GM10266 (cell line): ENCODE measurements around the gene RGS8.

Experiments used
- DNase-seq: peaks from one replicate; pipeline ENCODE4 v3.0.0; 2012; ENCODE audit errors: extremely low spot score
- CTCF ChIP-seq: IDR thresholded peaks from 2 replicates; pipeline ENCODE4 v1.5.1; 2012; ENCODE audit warnings: mild to moderate bottlenecking, low read depth; ENCODE audit not compliant: control insufficient read depth, insufficient read depth; ENCODE audit errors: missing control alignments

Gene RGS8

GRCh38 chr1:182664296-182664695, 20.1 kb downstream of the RGS8 start:
- DNase-seq, result no peak
- TF ChIP-seq CTCF, result no peak

- no peak for TF ChIP-seq CTCF
These were observed 21.4 kb downstream of the RGS8 start for GRCh38 chr1:182662956-182663355.

GRCh38 chr1:182662121-182662890, 22.1 kb downstream of the RGS8 start:
- no peak for DNase-seq

More at GRCh38 chr1:182662956-182663355, 21.4 kb downstream of the RGS8 start:
- DNase-seq, result no peak

GRCh38 chr1:182658055-182658454, 26.3 kb downstream of the RGS8 start:
- no peak for DNase-seq
- TF ChIP-seq CTCF, result no peak

More at GRCh38 chr1:182662121-182662890, 22.1 kb downstream of the RGS8 start:
- TF ChIP-seq CTCF, result no peak

- TF ChIP-seq CTCF, result no peak
- no peak for DNase-seq
These were observed 27.5 kb downstream of the RGS8 start for GRCh38 chr1:182656842-182657397.

- TF ChIP-seq CTCF, result no peak
- DNase-seq, result no peak
These were observed 30.4 kb downstream of the RGS8 start for GRCh38 chr1:182653986-182654385.

GRCh38 chr1:182652933-182653332, 31.5 kb downstream of the RGS8 start:
- no peak for DNase-seq
- TF ChIP-seq CTCF, result no peak
